ENCODE results near the gene CENPS. TPM values are rescaled to one million over a fixed set of nuclear protein-coding genes. Genes with fewer than 3 reads are reported as not detected.

CENPS gene
- total and polyA plus RNA-seq, 2 of the 13 experiments (the other 11 are each of a cell fraction or from before 2014, with no cell fraction given) = 3.3 to 22.0 TPM

DNA sequence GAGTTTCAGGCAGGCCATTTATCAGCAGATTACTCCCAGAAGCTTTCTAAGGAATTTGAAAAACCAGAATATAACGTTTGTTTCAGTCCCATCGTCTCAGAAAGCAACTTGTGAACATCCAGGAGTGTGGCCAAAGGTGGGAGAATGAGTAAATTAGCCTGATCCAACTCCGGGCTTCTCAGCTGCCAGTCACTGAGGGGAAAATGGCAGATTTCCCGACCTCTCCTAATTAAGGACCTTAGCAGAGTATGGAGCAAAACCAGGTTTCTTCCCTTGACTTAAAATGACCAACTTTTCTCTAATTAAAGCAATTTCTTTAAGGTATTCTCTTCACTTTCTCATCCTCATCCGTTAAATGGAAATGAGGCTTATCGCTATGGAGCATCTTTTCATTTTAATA is 20.6 kb downstream of the CENPS start:
- H3K27me3 ChIP-seq (ENCODE audit: control insufficient read depth in 1 of 2, insufficient read depth in 2 of 2, low read length in 2 of 2) = no peaks in the 10 kb centered on the region
- no peaks in the 10 kb centered on the region for H4K20me1 ChIP-seq (ENCODE audit: insufficient read depth, low read length)
- no peaks in the 10 kb centered on the region; a peak in 1 of 5 replicates for H3K36me3 ChIP-seq (replicated peaks in 1 of 2; ENCODE audit: control insufficient read depth in 1 of 2, insufficient read depth in 2 of 2, low read length in 2 of 2)
- H3K27ac ChIP-seq (ENCODE audit: extremely low read length, insufficient read depth, low read length) = no peak overlapping the region
- intact Hi-C loops (cut with micrococcal nuclease; ENCODE audit: unreplicated experiment) (no loop called here), in situ Hi-C loops (cut with HindIII; ENCODE audit: extremely low pct_ligation_motif_present, low pct_unique_long_range_greater_than_20kb) (no loop called here)
- no peaks in the 10 kb centered on the region for H3K9me3 ChIP-seq (ENCODE audit: low read length)
- BruUV-seq (replicated peaks) = no TSS peak
- no peaks in the 10 kb centered on the region for H3K79me2 ChIP-seq (ENCODE audit: insufficient read depth, low read length)
- DNase-seq (ENCODE audit: low spot score) = no peak
- TF ChIP-seq POLR2G (IDR thresholded peaks at IDR 0.05; ENCODE audit: low read depth, low read length) (peak; percentile 30; the same call in 1 of the 2 replicates), ZBTB8A (CRISPR knock-in tag; IDR thresholded peaks at IDR 0.05; ENCODE audit: borderline replicate concordance, low read depth) (no peak)
- H3K9ac ChIP-seq (ENCODE audit: insufficient read depth, low read depth, low read length) = no peak overlapping the region
- FAIRE-seq = no peak
- H3K4me1 ChIP-seq (ENCODE audit: insufficient read depth, low read length) = no peaks in the 10 kb centered on the region
- no peak overlapping the region for H2AFZ ChIP-seq (ENCODE audit: low read length)
- ATAC-seq = no peak
- CTCF ChIA-PET (ENCODE audit: low intra/inter-chr PET ratio, low total read pairs) = no interaction called here
- 80% methylated on average over 6 of the region's 6 CpGs for WGBS (ENCODE audit: low lambda C conversion rate)
- H3K4me3 ChIP-seq (replicated peaks in 1 of 3; ENCODE audit: insufficient read depth in 1 of 3, low read depth in 2 of 3, low read length in 3 of 3) = no peak overlapping the region
- POLR2A ChIA-PET = no interaction called here
- no peak overlapping the region for H3K4me2 ChIP-seq (ENCODE audit: low read depth, low read length)

DNA sequence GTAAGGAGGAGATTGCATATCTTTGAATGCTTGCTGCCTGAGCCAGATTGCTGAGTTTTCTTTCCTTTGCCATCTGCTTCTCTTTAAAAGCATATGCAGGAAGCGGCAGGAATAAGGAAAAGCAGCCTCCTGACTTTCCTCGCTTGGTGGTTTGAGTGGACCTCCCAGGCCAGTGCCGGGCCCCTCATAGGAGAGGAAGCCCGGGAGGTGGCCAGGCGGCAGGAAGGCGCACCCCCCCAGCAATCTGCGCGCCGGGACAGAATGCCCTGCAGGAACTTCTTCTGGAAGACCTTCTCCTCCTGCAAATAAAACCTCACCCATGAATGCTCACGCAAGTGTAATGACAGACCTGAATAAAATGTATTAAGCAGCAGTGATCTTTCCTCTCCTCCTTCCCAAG is 21.1 kb downstream of the CENPS start:
- Histone ChIP-seq H3K27ac (ENCODE audit: extremely low read length, insufficient read depth, low read length) (no peak overlapping the region), H3K36me3 (replicated peaks in 1 of 2; ENCODE audit: control insufficient read depth in 1 of 2, insufficient read depth in 2 of 2, low read length in 2 of 2) (no peaks in the 10 kb centered on the region; a peak in 1 of 5 replicates), H3K9ac (ENCODE audit: insufficient read depth, low read depth, low read length) (no peak overlapping the region), H3K27me3 (ENCODE audit: control insufficient read depth in 1 of 2, insufficient read depth in 2 of 2, low read length in 2 of 2) (no peaks in the 10 kb centered on the region), H3K4me1 (ENCODE audit: insufficient read depth, low read length) (no peaks in the 10 kb centered on the region), H3K9me3 (ENCODE audit: low read length) (no peaks in the 10 kb centered on the region), H3K4me3 (replicated peaks in 1 of 3; ENCODE audit: insufficient read depth in 1 of 3, low read depth in 2 of 3, low read length in 3 of 3) (no peak overlapping the region), H2AFZ (ENCODE audit: low read length) (no peak overlapping the region), H3K79me2 (ENCODE audit: insufficient read depth, low read length) (no peaks in the 10 kb centered on the region), H3K4me2 (ENCODE audit: low read depth, low read length) (no peak overlapping the region), H4K20me1 (ENCODE audit: insufficient read depth, low read length) (no peaks in the 10 kb centered on the region)
- intact Hi-C loops (cut with micrococcal nuclease; ENCODE audit: unreplicated experiment) (no loop called here), in situ Hi-C loops (cut with HindIII; ENCODE audit: extremely low pct_ligation_motif_present, low pct_unique_long_range_greater_than_20kb) (no loop called here)
- TF ChIP-seq RFXANK (CRISPR knock-in tag; IDR thresholded peaks at IDR 0.05) (no peak), AGO2 (optimal IDR thresholded peaks at IDR 0.05; ENCODE audit: low read depth, low read length) (peak; percentile 26)
- 94% methylated on average over 10 of the region's 10 CpGs for WGBS (ENCODE audit: low lambda C conversion rate)
- BruUV-seq (replicated peaks) = TSS peak; percentile 43
- POLR2A ChIA-PET = interaction anchor here (1.2 kb wide), 1 partner anchor 8 kb away, joined by 4 read pairs; no protein-coding TSS in a partner anchor
- FAIRE-seq (no peak), ATAC-seq (no peak), DNase-seq (ENCODE audit: low spot score) (no peak)
- CTCF ChIA-PET (ENCODE audit: low intra/inter-chr PET ratio, low total read pairs) = no interaction called here
